Hepatocyte (in vitro differentiated cells): Measurements from ENCODE around the gene SCN3A. TPM values are rescaled to one million over a fixed set of nuclear protein-coding genes. Genes with fewer than 3 reads are reported as not detected.
A peak's percentile ranks its signal among the peaks of the same experiment; 100 is the strongest.

ENCODE experiments used
- DNase-seq: peaks from one replicate; pipeline ENCODE4 v3.0.0-alpha.2; 2016; ENCODE audit warnings: low spot score
- H2AFZ ChIP-seq: fragments of 200-600 bp; sonication (generic); 2 replicates; pipeline ENCODE4 v1.6.0; 2016; ENCODE audit warnings: antibody characterized with exemption, mild to moderate bottlenecking
- H3K27ac ChIP-seq: fragments of 200-600 bp; sonication (generic); 2 replicates; pipeline ENCODE4 v1.5.1; 2016; ENCODE audit warnings: mild to moderate bottlenecking
- H3K27me3 ChIP-seq: fragments of 200-600 bp; sonication (generic); 2 replicates; pipeline ENCODE4 v1.6.1; 2016
- H3K36me3 ChIP-seq: fragments of 200-600 bp; sonication (generic); replicated peaks from 2 replicates; pipeline ENCODE4 v1.5.1; 2016; ENCODE audit warnings: low read depth; ENCODE audit not compliant: insufficient read depth
- H3K4me1 ChIP-seq: fragments of 200-600 bp; sonication (generic); 2 replicates; pipeline ENCODE4 v1.5.1; 2016; ENCODE audit warnings: mild to moderate bottlenecking, moderate library complexity; ENCODE audit not compliant: insufficient read depth
- H3K4me2 ChIP-seq: fragments of 200-600 bp; sonication (generic); 2 replicates; pipeline ENCODE4 v1.6.0; 2016
- H3K4me3 ChIP-seq: fragments of 200-600 bp; sonication (generic); 2 replicates; pipeline ENCODE4 v1.5.1; 2016; ENCODE audit warnings: mild to moderate bottlenecking
- H3K79me2 ChIP-seq: fragments of 200-600 bp; sonication (generic); 2 replicates; pipeline ENCODE4 v1.6.0; 2017; ENCODE audit warnings: mild to moderate bottlenecking
- H3K9me2 ChIP-seq: fragments of 200-600 bp; sonication (generic); replicated peaks from 2 replicates; pipeline ENCODE4 v1.6.0; 2017; ENCODE audit warnings: mild to moderate bottlenecking; ENCODE audit not compliant: insufficient read depth
- H3K9me3 ChIP-seq: fragments of 200-600 bp; sonication (generic); 2 replicates; pipeline ENCODE4 v1.5.1; 2016; ENCODE audit warnings: low read depth, mild to moderate bottlenecking
- H4K20me1 ChIP-seq: fragments of 200-600 bp; sonication (generic); 2 replicates; pipeline ENCODE4 v1.6.0; 2016; ENCODE audit warnings: mild to moderate bottlenecking; ENCODE audit not compliant: insufficient read depth, poor library complexity, severe bottlenecking
- CTCF ChIP-seq: fragments of 200-600 bp; sonication (generic); IDR thresholded peaks from 2 replicates; pipeline ENCODE4 v1.5.1; 2016; ENCODE audit warnings: antibody characterized with exemption, mild to moderate bottlenecking; ENCODE audit not compliant: poor library complexity
- EZH2 ChIP-seq: fragments of 200-600 bp; sonication (generic); IDR thresholded peaks from 2 replicates; pipeline ENCODE4 v1.6.1; 2016; ENCODE audit warnings: antibody characterized with exemption, mild to moderate bottlenecking, borderline replicate concordance
- EZH2phosphoT487 ChIP-seq: fragments of 200-600 bp; sonication (generic); IDR thresholded peaks from one replicate; pipeline ENCODE4 v1.6.1; 2018; ENCODE audit warnings: antibody characterized with exemption, mild to moderate bottlenecking, low read depth, moderate library complexity; ENCODE audit not compliant: unreplicated experiment, severe bottlenecking
- WGBS: methylation state at CpG from one replicate; pipeline ENCODE4 v1.1.6; 2016; ENCODE audit warnings: low lambda C conversion rate; ENCODE audit errors: missing lambda C conversion rate; 5-methylcytosine and 5-hydroxymethylcytosine counted together
- polyA plus RNA-seq: library from polyadenylated mRNA; unstranded; fragments of >200 nt; fragmentation: Nextera tagmentation; extraction: Ambion mirVana; gene quantifications from 2 replicates; pipeline ENCODE4 v1.2.1, GENCODE V29; 2016
- total RNA-seq: library from RNA; depleted of rRNA; stranded (reverse); fragments of >200 nt; gene quantifications from 2 replicates; pipeline ENCODE4 v1.2.3, GENCODE V29; 2014

SCN3A gene
- total and polyA plus RNA-seq, 2 experiments from 2014 or later = 3.0 to 14.5 TPM

GRCh38 chr2:165058476-165059265, 145.2 kb downstream of the SCN3A start:
- no peaks in the 10 kb centered on the region for H3K36me3 ChIP-seq
- no peaks in the 10 kb centered on the region for H3K79me2 ChIP-seq
- no peaks in the 10 kb centered on the region for H3K27me3 ChIP-seq
- no peak overlapping the region for H3K4me3 ChIP-seq
- H3K9me3 ChIP-seq = no peaks in the 10 kb centered on the region
- no peak overlapping the region for H3K4me2 ChIP-seq
- WGBS = 78% methylated on average over 2 of the region's 2 CpGs
- no peak overlapping the region for H3K27ac ChIP-seq
- H2AFZ ChIP-seq = no peak overlapping the region
- H4K20me1 ChIP-seq = no peaks in the 10 kb centered on the region
- peaks cover 15% of the 10 kb centered on the region for H3K4me1 ChIP-seq
- DNase-seq = no peak
- TF ChIP-seq CTCF = no peak
- no peak for TF ChIP-seq EZH2phosphoT487
- no peak for TF ChIP-seq EZH2
- no peaks in the 10 kb centered on the region for H3K9me2 ChIP-seq

GRCh38 chr2:165057931-165058330, 145.9 kb downstream of the SCN3A start:
- H3K79me2 ChIP-seq = no peaks in the 10 kb centered on the region
- H4K20me1 ChIP-seq = no peaks in the 10 kb centered on the region
- no peaks in the 10 kb centered on the region for H3K9me2 ChIP-seq
- DNase-seq = no peak
- no peak overlapping the region for H3K4me2 ChIP-seq
- H3K27ac ChIP-seq = no peak overlapping the region
- no peaks in the 10 kb centered on the region for H3K27me3 ChIP-seq
- no peak for TF ChIP-seq CTCF
- TF ChIP-seq EZH2phosphoT487 = no peak
- no peak for TF ChIP-seq EZH2
- no peaks in the 10 kb centered on the region for H3K36me3 ChIP-seq
- 84% methylated on average over 3 of the region's 3 CpGs for WGBS
- H2AFZ ChIP-seq = no peak overlapping the region
- no peak overlapping the region for H3K4me3 ChIP-seq
- H3K4me1 ChIP-seq = peaks cover 15% of the 10 kb centered on the region
- no peaks in the 10 kb centered on the region for H3K9me3 ChIP-seq

- WGBS = 91% methylated on average over 1 of the region's 1 CpG
- Histone ChIP-seq H3K4me1 (peaks cover 15% of the 10 kb centered on the region), H3K27me3 (no peaks in the 10 kb centered on the region), H3K36me3 (no peaks in the 10 kb centered on the region), H3K9me3 (no peaks in the 10 kb centered on the region), H3K79me2 (no peaks in the 10 kb centered on the region), H3K9me2 (no peaks in the 10 kb centered on the region), H4K20me1 (no peaks in the 10 kb centered on the region), H3K4me2 (no peak overlapping the region), H3K27ac (no peak overlapping the region), H3K4me3 (no peak overlapping the region), H2AFZ (no peak overlapping the region)
- DNase-seq = no peak
- TF ChIP-seq EZH2 = no peak
- TF ChIP-seq EZH2phosphoT487 = no peak
- TF ChIP-seq CTCF = no peak
These were observed 146.5 kb downstream of the SCN3A start for GRCh38 chr2:165057308-165057707.

- Histone ChIP-seq H3K4me1 (peaks cover 15% of the 10 kb centered on the region), H3K9me2 (no peaks in the 10 kb centered on the region), H3K27me3 (no peaks in the 10 kb centered on the region), H3K79me2 (no peaks in the 10 kb centered on the region), H3K36me3 (no peaks in the 10 kb centered on the region), H2AFZ (no peak overlapping the region), H3K9me3 (no peaks in the 10 kb centered on the region), H4K20me1 (no peaks in the 10 kb centered on the region), H3K27ac (peak overlapping the region; percentile 70), H3K4me3 (no peak overlapping the region), H3K4me2 (no peak overlapping the region)
- DNase-seq = no peak
- TF ChIP-seq CTCF (no peak), EZH2 (no peak), EZH2phosphoT487 (no peak)
- WGBS = 89% methylated on average over 2 of the region's 2 CpGs
These were observed 147.3 kb downstream of the SCN3A start for GRCh38 chr2:165056564-165056963.
